GM12878 (cell line): Measurements from ENCODE around the gene SLC4A8. TPM values are rescaled to one million over a fixed set of nuclear protein-coding genes. Genes with fewer than 3 reads are reported as not detected.

Experiments
- NFYA ChIP-seq: IDR thresholded peaks from 2 replicates; pipeline ENCODE4 v1.6.1; 2011; ENCODE audit warnings: low read depth, mild to moderate bottlenecking, low read length, improper control_type of control experiment, borderline replicate concordance
- NRF1 ChIP-seq: conservative IDR thresholded peaks from 2 replicates; pipeline ENCODE4 v1.6.1; 2011; ENCODE audit warnings: mild to moderate bottlenecking, low read depth, low read length, improper control_type of control experiment
- PAX5 ChIP-seq: IDR thresholded peaks from 2 replicates; pipeline ENCODE4 v1.6.1; 2011; ENCODE audit warnings: low read depth, low read length, borderline replicate concordance
- TBL1XR1 ChIP-seq: IDR thresholded peaks from 2 replicates; pipeline ENCODE4 v1.6.1; 2012; ENCODE audit warnings: low read depth, low read length, improper control_type of control experiment
- polyA plus RNA-seq, 11 experiments: library from polyadenylated mRNA; depleted of rRNA in 4 of 11; unstranded in 6 of 11; stranded (reverse) in 5 of 11; fragments of >200 nt; fragmentation: Nextera tagmentation in 4 of 11; fragmentation: Illumina TruSeq in 1 of 11; extraction: Ambion mirVana in 4 of 11; extraction: Trizol in 1 of 11; gene quantifications; 1 replicate in 1 of 11; 2 replicates in 10 of 11; pipeline versions ENCODE4 v1.2.1 to v1.2.3, GENCODE V29; 2011 to 2016; ENCODE audit warnings: inconsistent platforms in 2 of 11, missing spikeins in 2 of 11, low read depth in 1 of 11
- total RNA-seq, 4 experiments: library from RNA; depleted of rRNA in 3 of 4; stranded (reverse); fragments of >200 nt in 3 of 4; fragmentation: Illumina TruSeq in 1 of 4; extraction: Trizol in 1 of 4; gene quantifications; 2 replicates each; pipeline versions ENCODE4 v1.2.1 to v1.2.3, GENCODE V29; 2013 to 2021
- TF ChIP-seq, protein P1 (sequence below): fragments of 150-350 bp; IDR thresholded peaks from 2 replicates; pipeline ENCODE4 v1.6.1; 2014; ENCODE audit warnings: mild to moderate bottlenecking, low read depth, low read length
- TF ChIP-seq, protein P2 (sequence below): IDR thresholded peaks from 2 replicates; pipeline ENCODE4 v1.6.1; 2011; ENCODE audit warnings: mild to moderate bottlenecking, low read depth, low read length, moderate library complexity; ENCODE audit not compliant: insufficient replicate concordance
- TF ChIP-seq, protein P3 (sequence below): fragments of 450-650 bp; formaldehyde crosslinking; IDR thresholded peaks from 2 replicates; pipeline ENCODE4 v1.4.0; 2022; ENCODE audit warnings: mild to moderate bottlenecking, moderate library complexity
- TF ChIP-seq, protein P4 (sequence below): IDR thresholded peaks from 2 replicates; pipeline ENCODE4 v1.6.1; 2012; ENCODE audit warnings: low read length, inconsistent platforms

SLC4A8 gene
- total and polyA plus RNA-seq, 10 of the 15 experiments (the other 5 are each of a cell fraction or from before 2014, with no cell fraction given) = 1.4 to 7.7 (median 3.7) TPM

DNA sequence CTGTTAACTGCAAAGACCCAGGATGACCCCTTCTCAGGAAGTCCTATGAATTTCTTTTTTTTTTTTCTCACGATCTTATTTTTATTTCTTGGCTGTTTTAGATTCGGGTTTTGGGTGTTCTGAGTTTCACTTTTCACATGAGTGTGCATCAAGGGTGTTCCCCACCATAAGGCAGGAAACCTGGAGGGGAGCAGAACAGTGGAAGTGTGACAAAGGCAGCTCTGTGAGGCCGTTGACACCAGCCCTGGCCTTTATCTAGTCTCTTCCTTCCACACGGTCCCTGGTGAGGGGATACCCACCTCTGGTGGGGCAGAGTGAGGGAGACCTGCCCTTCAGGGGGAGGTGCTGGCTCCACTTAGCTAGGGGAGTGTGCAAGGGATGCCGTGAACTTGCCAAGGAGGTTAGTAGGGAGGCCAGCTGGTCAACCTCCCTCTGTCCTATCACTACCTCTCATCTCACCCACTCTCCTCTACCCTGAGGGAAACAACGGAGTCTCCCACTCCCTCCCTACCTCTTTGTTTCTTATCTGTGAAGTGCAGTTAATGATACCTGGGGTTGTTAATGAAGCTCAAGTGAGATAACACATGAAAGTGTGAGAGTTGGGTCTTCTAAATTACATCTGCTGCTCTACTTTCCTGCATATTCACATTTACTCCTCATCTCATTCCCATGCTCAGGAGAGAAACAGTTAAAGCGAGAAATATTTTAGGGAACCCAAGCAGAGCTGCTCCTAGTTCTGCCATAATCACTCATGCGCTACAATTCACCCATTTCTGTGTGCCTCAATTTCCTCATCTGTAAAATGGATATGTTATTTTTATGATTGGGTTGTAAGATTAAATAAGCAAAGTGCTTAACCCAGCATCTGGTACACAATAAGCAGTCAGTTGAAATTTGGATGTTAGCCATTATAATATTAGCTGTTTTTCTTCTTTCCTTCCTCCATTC is 29.1 kb upstream of the SLC4A8 start (continued):
- TF ChIP-seq NFYA (no peak), TBL1XR1 (no peak), PAX5 (no peak), NRF1 (no peak)
- TF ChIP-seq, protein P1, sequence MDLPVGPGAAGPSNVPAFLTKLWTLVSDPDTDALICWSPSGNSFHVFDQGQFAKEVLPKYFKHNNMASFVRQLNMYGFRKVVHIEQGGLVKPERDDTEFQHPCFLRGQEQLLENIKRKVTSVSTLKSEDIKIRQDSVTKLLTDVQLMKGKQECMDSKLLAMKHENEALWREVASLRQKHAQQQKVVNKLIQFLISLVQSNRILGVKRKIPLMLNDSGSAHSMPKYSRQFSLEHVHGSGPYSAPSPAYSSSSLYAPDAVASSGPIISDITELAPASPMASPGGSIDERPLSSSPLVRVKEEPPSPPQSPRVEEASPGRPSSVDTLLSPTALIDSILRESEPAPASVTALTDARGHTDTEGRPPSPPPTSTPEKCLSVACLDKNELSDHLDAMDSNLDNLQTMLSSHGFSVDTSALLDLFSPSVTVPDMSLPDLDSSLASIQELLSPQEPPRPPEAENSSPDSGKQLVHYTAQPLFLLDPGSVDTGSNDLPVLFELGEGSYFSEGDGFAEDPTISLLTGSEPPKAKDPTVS = no peak
- TF ChIP-seq, protein P2, sequence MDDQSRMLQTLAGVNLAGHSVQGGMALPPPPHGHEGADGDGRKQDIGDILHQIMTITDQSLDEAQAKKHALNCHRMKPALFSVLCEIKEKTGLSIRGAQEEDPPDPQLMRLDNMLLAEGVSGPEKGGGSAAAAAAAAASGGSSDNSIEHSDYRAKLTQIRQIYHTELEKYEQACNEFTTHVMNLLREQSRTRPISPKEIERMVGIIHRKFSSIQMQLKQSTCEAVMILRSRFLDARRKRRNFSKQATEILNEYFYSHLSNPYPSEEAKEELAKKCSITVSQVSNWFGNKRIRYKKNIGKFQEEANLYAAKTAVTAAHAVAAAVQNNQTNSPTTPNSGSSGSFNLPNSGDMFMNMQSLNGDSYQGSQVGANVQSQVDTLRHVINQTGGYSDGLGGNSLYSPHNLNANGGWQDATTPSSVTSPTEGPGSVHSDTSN = no peak
- TF ChIP-seq, protein P3, sequence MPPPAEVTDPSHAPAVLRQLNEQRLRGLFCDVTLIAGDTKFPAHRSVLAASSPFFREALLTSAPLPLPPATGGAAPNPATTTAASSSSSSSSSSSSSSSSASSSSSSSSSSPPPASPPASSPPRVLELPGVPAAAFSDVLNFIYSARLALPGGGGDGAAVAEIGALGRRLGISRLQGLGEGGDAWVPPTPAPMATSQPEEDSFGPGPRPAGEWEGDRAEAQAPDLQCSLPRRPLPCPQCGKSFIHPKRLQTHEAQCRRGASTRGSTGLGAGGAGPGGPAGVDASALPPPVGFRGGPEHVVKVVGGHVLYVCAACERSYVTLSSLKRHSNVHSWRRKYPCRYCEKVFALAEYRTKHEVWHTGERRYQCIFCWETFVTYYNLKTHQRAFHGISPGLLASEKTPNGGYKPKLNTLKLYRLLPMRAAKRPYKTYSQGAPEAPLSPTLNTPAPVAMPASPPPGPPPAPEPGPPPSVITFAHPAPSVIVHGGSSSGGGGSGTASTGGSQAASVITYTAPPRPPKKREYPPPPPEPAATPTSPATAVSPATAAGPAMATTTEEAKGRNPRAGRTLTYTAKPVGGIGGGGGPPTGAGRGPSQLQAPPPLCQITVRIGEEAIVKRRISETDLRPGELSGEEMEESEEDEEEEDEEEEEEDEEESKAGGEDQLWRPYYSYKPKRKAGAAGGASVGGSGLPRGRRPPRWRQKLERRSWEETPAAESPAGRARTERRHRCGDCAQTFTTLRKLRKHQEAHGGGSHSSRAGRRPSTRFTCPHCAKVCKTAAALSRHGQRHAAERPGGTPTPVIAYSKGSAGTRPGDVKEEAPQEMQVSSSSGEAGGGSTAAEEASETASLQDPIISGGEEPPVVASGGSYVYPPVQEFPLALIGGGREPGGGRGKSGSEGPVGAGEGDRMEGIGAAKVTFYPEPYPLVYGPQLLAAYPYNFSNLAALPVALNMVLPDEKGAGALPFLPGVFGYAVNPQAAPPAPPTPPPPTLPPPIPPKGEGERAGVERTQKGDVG (CRISPR knock-in tag) = no peak
- TF ChIP-seq, protein P4, sequence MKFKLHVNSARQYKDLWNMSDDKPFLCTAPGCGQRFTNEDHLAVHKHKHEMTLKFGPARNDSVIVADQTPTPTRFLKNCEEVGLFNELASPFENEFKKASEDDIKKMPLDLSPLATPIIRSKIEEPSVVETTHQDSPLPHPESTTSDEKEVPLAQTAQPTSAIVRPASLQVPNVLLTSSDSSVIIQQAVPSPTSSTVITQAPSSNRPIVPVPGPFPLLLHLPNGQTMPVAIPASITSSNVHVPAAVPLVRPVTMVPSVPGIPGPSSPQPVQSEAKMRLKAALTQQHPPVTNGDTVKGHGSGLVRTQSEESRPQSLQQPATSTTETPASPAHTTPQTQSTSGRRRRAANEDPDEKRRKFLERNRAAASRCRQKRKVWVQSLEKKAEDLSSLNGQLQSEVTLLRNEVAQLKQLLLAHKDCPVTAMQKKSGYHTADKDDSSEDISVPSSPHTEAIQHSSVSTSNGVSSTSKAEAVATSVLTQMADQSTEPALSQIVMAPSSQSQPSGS = peak; percentile 70; the same call in 1 of the 2 replicates
